Lung (tissue), 12 donors: Measurements from ENCODE around the gene NAV1. TPM values are rescaled to one million over a fixed set of nuclear protein-coding genes. Genes with fewer than 3 reads are reported as not detected.
A peak's percentile ranks its signal among the peaks of the same experiment; 100 is the strongest.

Experiments used
- ATAC-seq: fragments of 200-7000 bp; cut with Tn5 transposase; one replicate; pipeline ENCODE4 v1.9.1; 2020; ENCODE audit warnings: moderate number of reproducible peaks; ENCODE audit not compliant: insufficient read depth, low FRiP score
- DNase-seq, 3 donors: peaks; one replicate each; pipeline ENCODE4 v3.0.0-alpha.2; 2013 to 2017
- H3K27ac ChIP-seq, 2 donors: one replicate each; pipeline ENCODE4 v1.5.1; 2013; ENCODE audit warnings: mild to moderate bottlenecking in 2 of 2, moderate library complexity in 2 of 2, control low read depth in 1 of 2, inconsistent platforms in 1 of 2, low read depth in 1 of 2, low read length in 1 of 2
- H3K27me3 ChIP-seq, 3 donors: one replicate each; pipeline ENCODE4 v1.5.1; 2013; ENCODE audit warnings: low read length in 2 of 3; ENCODE audit not compliant: control insufficient read depth in 3 of 3, insufficient read depth in 3 of 3
- H3K36me3 ChIP-seq, 4 donors: one replicate each; pipeline ENCODE4 v1.5.1; 2013; ENCODE audit warnings: low read length in 4 of 4, mild to moderate bottlenecking in 1 of 4, moderate library complexity in 1 of 4; ENCODE audit not compliant: control insufficient read depth in 4 of 4, insufficient read depth in 4 of 4
- H3K4me1 ChIP-seq, 5 donors: one replicate each; pipeline ENCODE4 v1.5.1; 2013; ENCODE audit warnings: low read length in 5 of 5, mild to moderate bottlenecking in 2 of 5, moderate library complexity in 1 of 5; ENCODE audit not compliant: control insufficient read depth in 5 of 5, insufficient read depth in 5 of 5
- H3K4me3 ChIP-seq: one replicate; pipeline ENCODE4 v1.5.1; 2013; ENCODE audit warnings: mild to moderate bottlenecking, control low read depth, moderate library complexity
- H3K9ac ChIP-seq, 2 donors: one replicate each; pipeline ENCODE4 v1.5.1; 2013; ENCODE audit warnings: low read length in 2 of 2, control low read depth in 1 of 2; ENCODE audit not compliant: insufficient read depth in 1 of 2
- H3K9me3 ChIP-seq, 4 donors: one replicate each; pipeline ENCODE4 v1.5.1; 2013; ENCODE audit warnings: low read length in 3 of 4, mild to moderate bottlenecking in 1 of 4, moderate library complexity in 1 of 4; ENCODE audit not compliant: control insufficient read depth in 4 of 4, insufficient read depth in 3 of 4
- CTCF ChIP-seq: IDR thresholded peaks from 2 replicates; pipeline ENCODE4 v1.5.1; 2012; ENCODE audit warnings: mild to moderate bottlenecking; ENCODE audit errors: control extremely low read depth, extremely low read depth
- WGBS, 2 donors: extraction: QIAGEN DNeasy Blood & Tissue Kit; methylation state at CpG; one replicate each; pipeline ENCODE4 v1.1.7; 2013; 5-methylcytosine and 5-hydroxymethylcytosine counted together
- polyA plus RNA-seq, 2 donors: library from polyadenylated mRNA; stranded (reverse); fragments of 200-250 nt; gene quantifications; one replicate each; pipeline ENCODE4 v1.2.1, GENCODE V29; 2013
- total RNA-seq, 2 donors: library from RNA; depleted of rRNA in 1 of 2; stranded (reverse); fragments of >200 nt in 1 of 2; gene quantifications; one replicate each; pipeline ENCODE4 v1.2.1, GENCODE V29; 2014 to 2021
- donor health status: control.
- donor health status: control.
- donor health status: Bipolar disorder and iron deficiency.
- donor health status: healthy.
- donor health status: DM: yes; HTN: yes; CAD: no.

Gene NAV1
- total and polyA plus RNA-seq, 4 donors = 6.5 to 38.6 (median 17.9) TPM

GRCh38 chr1:201531551-201532425 is 7.1 kb upstream of the NAV1 start:
- Histone ChIP-seq H3K4me1 (peaks cover 0 to 30% (median 9%) of the 10 kb centered on the region in 5 donors), H3K4me3 (no peak overlapping the region), H3K9me3 (no peaks in the 10 kb centered on the region), H3K27me3 (no peaks in the 10 kb centered on the region), H3K36me3 (no peaks in the 10 kb centered on the region), H3K9ac (no peak overlapping the region), H3K27ac (peak overlapping the region in 1 of 2 donors; percentile 54)
- peak in 1 of 3 donors; percentile 28 for DNase-seq
- 61 to 64% methylated on average over 9 of the region's 9 CpGs for WGBS, 2 donors
- no peak for TF ChIP-seq CTCF
- ATAC-seq = no peak

DNA sequence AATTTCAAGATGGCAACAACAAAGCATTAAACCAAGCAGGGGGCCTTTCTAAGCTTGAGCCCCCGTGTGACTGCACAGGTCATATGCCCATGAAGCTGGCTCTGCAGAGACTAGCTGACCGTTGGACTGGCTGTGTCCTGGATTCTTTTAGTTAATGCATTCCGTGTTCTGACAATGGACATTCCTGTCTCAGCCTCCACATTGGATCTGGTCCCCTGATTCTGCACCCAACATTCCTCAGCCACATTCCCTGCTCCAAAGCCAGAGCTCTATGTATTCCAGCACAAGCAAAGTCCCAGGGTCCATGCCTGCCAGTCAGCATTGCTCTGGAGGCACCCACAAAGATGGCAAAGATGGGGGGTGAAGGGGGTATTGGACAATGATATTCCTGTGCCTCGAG is 5.1 kb upstream of the NAV1 start:
- Histone ChIP-seq H3K27me3 (peaks cover 0 to 9% (median 2%) of the 10 kb centered on the region in 3 donors), H3K36me3 (no peaks in the 10 kb centered on the region), H3K27ac (no peak overlapping the region), H3K4me3 (no peak overlapping the region), H3K4me1 (peaks cover 0 to 44% (median 13%) of the 10 kb centered on the region in 5 donors), H3K9ac (no peak overlapping the region), H3K9me3 (no peaks in the 10 kb centered on the region)
- WGBS, 2 donors = 78 to 84% methylated on average over 4 of the region's 4 CpGs
- TF ChIP-seq CTCF = no peak
- DNase-seq (no peak), ATAC-seq (no peak)

GRCh38 chr1:201535046-201535918 is 3.6 kb upstream of the NAV1 start:
- Histone ChIP-seq H3K36me3 (no peaks in the 10 kb centered on the region), H3K4me3 (no peak overlapping the region), H3K4me1 (peaks cover 0 to 51% (median 13%) of the 10 kb centered on the region in 5 donors), H3K27ac (peak overlapping the region in 1 of 2 donors; percentile 54), H3K9ac (no peak overlapping the region), H3K9me3 (no peaks in the 10 kb centered on the region), H3K27me3 (peaks cover 0 to 12% (median 6%) of the 10 kb centered on the region in 3 donors)
- no peak for TF ChIP-seq CTCF
- ATAC-seq = no peak
- WGBS, 2 donors = 50 to 53% methylated on average over 6 of the region's 6 CpGs
- peak in 1 of 3 donors; percentile 41 for DNase-seq
